Measurements from ENCODE around the gene MARCHF5. TPM values are rescaled to one million over a fixed set of nuclear protein-coding genes. Genes with fewer than 3 reads are reported as not detected.

The MARCHF5 gene, protein sequence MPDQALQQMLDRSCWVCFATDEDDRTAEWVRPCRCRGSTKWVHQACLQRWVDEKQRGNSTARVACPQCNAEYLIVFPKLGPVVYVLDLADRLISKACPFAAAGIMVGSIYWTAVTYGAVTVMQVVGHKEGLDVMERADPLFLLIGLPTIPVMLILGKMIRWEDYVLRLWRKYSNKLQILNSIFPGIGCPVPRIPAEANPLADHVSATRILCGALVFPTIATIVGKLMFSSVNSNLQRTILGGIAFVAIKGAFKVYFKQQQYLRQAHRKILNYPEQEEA
- total RNA-seq (2021) (31.5 and 39.1 TPM in 2 replicates), Bru-seq, nascent RNA (percentile 81 among the genes with signal in this experiment), BruChase-seq, experiment 1, labeled RNA remaining after a 2-hour chase (percentile 72 among the genes with signal in this experiment), BruChase-seq, experiment 2, labeled RNA remaining after a 6-hour chase (percentile 75 among the genes with signal in this experiment)
- long read RNA-seq, transcript MARCH5-201 (6 exons, 3,926 nt), result major isoform, 67 of 87 reads
- long read RNA-seq, partial matches to known transcripts, result 7 of 87 reads
- long read RNA-seq, other reads (novel, unspliced or antisense), result 13 of 87 reads

DNA sequence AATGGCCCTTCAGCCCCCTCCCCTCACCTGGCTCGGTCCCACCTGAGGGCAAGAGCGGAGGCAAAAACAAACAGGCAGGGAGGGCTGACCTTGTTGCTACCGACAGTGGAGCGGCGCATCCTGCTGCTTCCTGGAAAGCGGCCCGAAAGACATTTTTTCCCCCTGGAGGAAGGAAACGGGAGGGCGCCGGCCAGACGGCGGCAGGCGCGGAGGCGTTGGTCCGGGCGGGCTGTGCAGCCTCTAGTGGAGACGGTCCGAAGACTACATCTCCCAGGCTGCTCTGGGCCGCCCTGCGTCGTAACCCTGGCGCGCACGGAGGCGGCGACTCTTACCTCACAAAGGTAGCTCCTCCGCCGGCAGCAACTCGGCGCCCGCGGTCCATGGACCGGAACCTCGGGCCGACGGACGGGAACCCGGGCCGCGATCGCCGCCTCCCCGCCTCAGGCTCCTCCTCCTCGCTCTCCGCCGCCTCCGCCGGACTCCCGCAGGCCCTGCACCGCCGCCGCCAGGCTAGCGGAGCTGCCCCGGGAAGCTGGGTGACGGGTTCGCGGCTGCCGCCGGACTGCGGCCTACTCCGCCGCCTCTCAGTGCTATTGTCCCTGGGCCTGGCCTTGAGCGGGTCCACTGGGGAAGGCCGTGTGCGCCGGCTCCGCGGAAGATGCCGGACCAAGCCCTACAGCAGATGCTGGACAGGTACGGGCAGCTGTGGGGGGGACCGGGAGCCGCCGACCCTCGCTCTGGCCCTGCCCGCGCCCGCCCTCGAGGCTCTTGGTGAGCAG, at the start of gene MARCHF5, which contains the start of gene CPEB3:
MARCHF5 (plus strand) TSS at position 331 of the 779 bp plus-strand sequence; CDS start at position 659, 328 bp downstream.
CPEB3 (minus strand) TSS at position 242 of the 779 bp plus-strand sequence. CDS start 50,728 bp downstream, outside the sequence.
- Histone ChIP-seq H3K9me2 (ENCODE audit: insufficient read depth) (no peaks in the 10 kb centered on the region), H4K20me1 (ENCODE audit: insufficient read depth) (no peaks in the 10 kb centered on the region; the same call in 1 of the 2 replicates), H3K9me3 (ENCODE audit: insufficient read depth, low read depth) (no peaks in the 10 kb centered on the region), H2AFZ (peak within 1 kb of the TSS; percentile 96), H3K27me3 (ENCODE audit: insufficient read depth, low read depth) (no peaks in the 10 kb centered on the region), H3K4me2 (peak within 1 kb of the TSS; percentile 83), H3K4me1 (replicated peaks; ENCODE audit: insufficient read depth) (peaks cover 8% of the 10 kb centered on the region), H3K36me3 (ENCODE audit: low read depth) (no peaks in the 10 kb centered on the region), H3K4me3 (peak within 1 kb of the TSS; percentile 89), H3F3A (ENCODE audit: insufficient read depth, low read depth) (peaks cover 4% of the 10 kb centered on the region; the same call in 1 of the 2 replicates), H3K79me2 (ENCODE audit: low read depth) (peaks cover 41% of the 10 kb centered on the region), H3K27ac (peak within 1 kb of the TSS; percentile 59)
- peak; percentile 81 to 90 for DNase-seq
- CTCF ChIA-PET, result interaction anchor here (0.6 to 0.7 kb wide), 5 partner anchors 27 to 280 kb away, joined by 3 to 17 read pairs (median 5); no protein-coding TSS in a partner anchor
- no peak for TF ChIP-seq EZH2 (IDR thresholded peaks at IDR 0.05; ENCODE audit: low read depth)
- TF ChIP-seq, protein P1, sequence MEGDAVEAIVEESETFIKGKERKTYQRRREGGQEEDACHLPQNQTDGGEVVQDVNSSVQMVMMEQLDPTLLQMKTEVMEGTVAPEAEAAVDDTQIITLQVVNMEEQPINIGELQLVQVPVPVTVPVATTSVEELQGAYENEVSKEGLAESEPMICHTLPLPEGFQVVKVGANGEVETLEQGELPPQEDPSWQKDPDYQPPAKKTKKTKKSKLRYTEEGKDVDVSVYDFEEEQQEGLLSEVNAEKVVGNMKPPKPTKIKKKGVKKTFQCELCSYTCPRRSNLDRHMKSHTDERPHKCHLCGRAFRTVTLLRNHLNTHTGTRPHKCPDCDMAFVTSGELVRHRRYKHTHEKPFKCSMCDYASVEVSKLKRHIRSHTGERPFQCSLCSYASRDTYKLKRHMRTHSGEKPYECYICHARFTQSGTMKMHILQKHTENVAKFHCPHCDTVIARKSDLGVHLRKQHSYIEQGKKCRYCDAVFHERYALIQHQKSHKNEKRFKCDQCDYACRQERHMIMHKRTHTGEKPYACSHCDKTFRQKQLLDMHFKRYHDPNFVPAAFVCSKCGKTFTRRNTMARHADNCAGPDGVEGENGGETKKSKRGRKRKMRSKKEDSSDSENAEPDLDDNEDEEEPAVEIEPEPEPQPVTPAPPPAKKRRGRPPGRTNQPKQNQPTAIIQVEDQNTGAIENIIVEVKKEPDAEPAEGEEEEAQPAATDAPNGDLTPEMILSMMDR (conservative IDR thresholded peaks at IDR 0.05), result peak; percentile 57
- intact Hi-C loops (cut with micrococcal nuclease; ENCODE audit: unreplicated experiment), result loop anchor here (1.0 to 2.0 kb wide), 2 partner anchors 50 to 204 kb away; no protein-coding TSS in a partner anchor
- TSS peak; percentile 58 for BruUV-seq (replicated peaks)
- POLR2A ChIA-PET (ENCODE audit: unreplicated experiment), result interaction anchor here (0.6 to 0.7 kb wide), 2 partner anchors 50 to 979 kb away, joined by 3 read pairs; no protein-coding TSS in a partner anchor

DNA sequence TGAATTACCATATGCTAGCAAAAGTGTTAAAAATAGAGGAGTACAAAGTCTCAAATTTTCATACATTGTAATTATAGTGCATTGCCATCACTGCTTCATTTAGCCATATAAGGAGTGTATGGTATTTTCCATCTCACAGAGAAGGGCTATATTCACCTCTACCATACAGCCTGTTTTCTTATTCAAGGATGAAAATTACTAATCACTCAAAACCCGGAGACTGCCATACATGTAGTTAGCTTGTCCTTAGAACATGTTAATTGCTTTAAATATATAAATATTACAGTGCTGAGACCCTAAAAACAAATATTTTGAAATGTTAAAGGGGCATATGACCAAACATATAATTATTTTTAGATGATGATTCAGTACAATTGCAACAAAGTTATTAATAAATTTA, 49.5 kb upstream of the MARCHF5 start:
- POLR2A ChIA-PET (ENCODE audit: unreplicated experiment), result no interaction called here
- CTCF ChIA-PET, result no interaction called here
- Histone ChIP-seq H3K9me3 (ENCODE audit: insufficient read depth, low read depth) (no peaks in the 10 kb centered on the region), H4K20me1 (ENCODE audit: insufficient read depth) (no peaks in the 10 kb centered on the region), H3K27me3 (ENCODE audit: insufficient read depth, low read depth) (no peaks in the 10 kb centered on the region), H3K4me3 (peak overlapping the region; percentile 82; the same call in 1 of the 2 replicates), H3K36me3 (ENCODE audit: low read depth) (no peaks in the 10 kb centered on the region), H3K4me1 (replicated peaks; ENCODE audit: insufficient read depth) (peaks cover 59% of the 10 kb centered on the region), H3K27ac (peak overlapping the region; percentile 57; the same call in 1 of the 2 replicates), H2AFZ (no peak overlapping the region), H3K4me2 (peak overlapping the region; percentile 99), H3F3A (ENCODE audit: insufficient read depth, low read depth) (peaks cover 24% of the 10 kb centered on the region), H3K79me2 (ENCODE audit: low read depth) (peaks cover 7% of the 10 kb centered on the region; the same call in 1 of the 2 replicates), H3K9me2 (ENCODE audit: insufficient read depth) (no peaks in the 10 kb centered on the region)
- TF ChIP-seq EZH2 (IDR thresholded peaks at IDR 0.05; ENCODE audit: low read depth), result no peak
- TF ChIP-seq, protein P1 (conservative IDR thresholded peaks at IDR 0.05), result no peak
- BruUV-seq (replicated peaks), result no TSS peak
- intact Hi-C loops (cut with micrococcal nuclease; ENCODE audit: unreplicated experiment), result loop anchor here (2.0 kb wide), 1 partner anchor 49 kb away; the partner anchor contains the start of genes CPEB3 and MARCHF5
- DNase-seq, result no peak

Measured in PC-9 (cell line).